Endothelial cell of umbilical vein (primary cell): ENCODE results near the gene CDH23. TPM values are rescaled to one million over a fixed set of nuclear protein-coding genes. Genes with fewer than 3 reads are reported as not detected.

Experiments
- BruUV-seq: library from RNA; stranded (reverse); fragments of 400-500 nt; replicated peaks from 2 replicates; lab custom pipeline; 2021; lab: Mats Ljungman, UMichigan
- CTCF ChIA-PET: fragments of 300-600, 350-600 bp; sonication (Branson Sonifier 250); formaldehyde crosslinking; loops from one replicate; lab custom pipeline; 2021; ENCODE audit warnings: antibody characterized with exemption, inconsistent platforms; lab: Charles Lee
- POLR2A ChIA-PET: fragments of 300-600, 350-600 bp; sonication (Branson Sonifier 250); formaldehyde crosslinking; loops from one replicate; lab custom pipeline; 2021; ENCODE audit warnings: antibody characterized with exemption, inconsistent platforms; lab: Charles Lee
- DNase-seq: peaks from one replicate; pipeline ENCODE4 v3.0.0-alpha.2; 2011; ENCODE audit warnings: low read depth, low spot score
- FAIRE-seq: peaks from 2 replicates; lab custom pipeline; 2011; peaks lifted over from hg19 to GRCh38; lab: Jason Lieb, UNC
- H2AFZ ChIP-seq: 2 replicates; pipeline ENCODE4 v1.6.0; 2012; ENCODE audit warnings: low read depth, low read length, control low read depth, inconsistent platforms
- H3K27ac ChIP-seq: 2 replicates; pipeline ENCODE4 v1.5.1; 2011; ENCODE audit warnings: low read depth, mild to moderate bottlenecking, control low read depth, low read length, moderate library complexity; ENCODE audit not compliant: insufficient read depth
- H3K27me3 ChIP-seq, 2 experiments: 2 replicates each; pipeline versions ENCODE4 v1.6.0 to v1.6.1; 2011; ENCODE audit warnings: low read length in 2 of 2, mixed read lengths in 1 of 2; ENCODE audit not compliant: control insufficient read depth in 2 of 2, insufficient read depth in 2 of 2
- H3K36me3 ChIP-seq, 2 experiments: 2 replicates in 1 of 2; 3 replicates in 1 of 2; pipeline ENCODE4 v1.5.1; 2011; ENCODE audit warnings: low read length in 2 of 2, mild to moderate bottlenecking in 1 of 2, moderate library complexity in 1 of 2; ENCODE audit not compliant: control insufficient read depth in 2 of 2, insufficient read depth in 2 of 2; ENCODE audit errors: extremely low read depth in 1 of 2
- H3K4me1 ChIP-seq: 3 replicates; pipeline ENCODE4 v1.5.1; 2011; ENCODE audit warnings: mild to moderate bottlenecking, low read length; ENCODE audit not compliant: control insufficient read depth, insufficient read depth; ENCODE audit errors: extremely low read depth
- H3K4me2 ChIP-seq: 2 replicates; pipeline ENCODE4 v1.6.1; 2011; ENCODE audit warnings: low read length, control low read depth, mixed read lengths; ENCODE audit not compliant: insufficient read depth
- H3K4me3 ChIP-seq, 3 experiments: fragments of 200-600 bp in 1 of 3; sonication (generic), shearing (Covaris generic) in 1 of 3; replicated peaks in 1 of 3; 2 replicates each; pipeline ENCODE4 v1.5.1; 2011 to 2016; ENCODE audit warnings: control low read depth in 3 of 3, low read length in 3 of 3, mild to moderate bottlenecking in 2 of 3, inconsistent platforms in 1 of 3, low read depth in 1 of 3, moderate library complexity in 1 of 3; ENCODE audit not compliant: insufficient read depth in 1 of 3
- H3K79me2 ChIP-seq: 2 replicates; pipeline ENCODE4 v1.6.0; 2012; ENCODE audit warnings: low read length, inconsistent platforms; ENCODE audit not compliant: control insufficient read depth, insufficient read depth
- H3K9ac ChIP-seq: replicated peaks from 2 replicates; pipeline ENCODE3; 2011; ENCODE audit warnings: low read length, control low read depth; ENCODE audit not compliant: insufficient read depth; ENCODE audit errors: extremely low read depth
- H3K9me1 ChIP-seq: replicated peaks from 3 replicates; pipeline ENCODE4 v1.6.0; 2011; ENCODE audit warnings: mild to moderate bottlenecking, low read length; ENCODE audit not compliant: control insufficient read depth, insufficient read depth; ENCODE audit errors: extremely low read depth
- H3K9me3 ChIP-seq: replicated peaks from 2 replicates; pipeline ENCODE4 v1.5.1; 2012; ENCODE audit warnings: low read length, inconsistent platforms; ENCODE audit not compliant: control insufficient read depth, insufficient read depth
- H4K20me1 ChIP-seq: replicated peaks from 2 replicates; pipeline ENCODE3; 2011; ENCODE audit warnings: mild to moderate bottlenecking, low read length; ENCODE audit not compliant: control insufficient read depth, insufficient read depth; ENCODE audit errors: extremely low read depth
- CTCF ChIP-seq, 2 donors: IDR thresholded peaks; 1 replicate in 1 of 2; 2 replicates in 1 of 2; pipeline ENCODE4 v1.5.1; 2011; ENCODE audit warnings: low read length in 2 of 2, mild to moderate bottlenecking in 2 of 2, moderate library complexity in 2 of 2, control low read depth in 1 of 2, inconsistent platforms in 1 of 2, low read depth in 1 of 2; ENCODE audit not compliant: insufficient read depth in 1 of 2; ENCODE audit errors: extremely low read depth in 1 of 2
- EZH2 ChIP-seq: IDR thresholded peaks from 2 replicates; pipeline ENCODE4 v1.6.1; 2012; ENCODE audit warnings: borderline replicate concordance, low read depth, mild to moderate bottlenecking, moderate library complexity, low read length, inconsistent platforms; ENCODE audit not compliant: severe bottlenecking
- FOS ChIP-seq: IDR thresholded peaks from 2 replicates; pipeline ENCODE4 v1.6.1; 2011; ENCODE audit warnings: mild to moderate bottlenecking, low read length, moderate library complexity, borderline replicate concordance; ENCODE audit not compliant: insufficient read depth
- GATA2 ChIP-seq: IDR thresholded peaks from 2 replicates; pipeline ENCODE4 v1.7.0; 2011; ENCODE audit warnings: low read depth, mild to moderate bottlenecking, moderate library complexity, mixed read lengths, low read length; ENCODE audit not compliant: insufficient read length, insufficient read depth
- JUN ChIP-seq: IDR thresholded peaks from 2 replicates; pipeline ENCODE4 v1.6.1; 2011; ENCODE audit warnings: borderline replicate concordance, low read depth; ENCODE audit not compliant: insufficient read length, insufficient read depth
- MAX ChIP-seq: IDR thresholded peaks from 2 replicates; pipeline ENCODE4 v1.6.1; 2011; ENCODE audit not compliant: insufficient read depth, insufficient read length
- MYC ChIP-seq: IDR thresholded peaks from one replicate; pipeline ENCODE4 v1.6.1; 2011; ENCODE audit warnings: mild to moderate bottlenecking, low read depth, low read length
- POLR2A ChIP-seq: IDR thresholded peaks from 2 replicates; pipeline ENCODE4 v1.6.1; 2012; ENCODE audit warnings: low read depth, mild to moderate bottlenecking, control low read depth, low read length
- POLR2AphosphoS5 ChIP-seq: IDR thresholded peaks from 2 replicates; pipeline ENCODE4 v1.6.1; 2012; ENCODE audit warnings: low read depth, mild to moderate bottlenecking, control low read depth, low read length, moderate library complexity; ENCODE audit not compliant: insufficient read depth
- dilution Hi-C: fragments of 300-500 bp; cut with MboI; formaldehyde crosslinking; loops from one replicate; pipeline ENCODE4 v1.15.0; 2019; ENCODE audit warnings: low sequenced_read_pairs; ENCODE audit not compliant: extremely low pct_ligation_motif_present
- intact Hi-C: fragments of 100-400 bp; cut with micrococcal nuclease; formaldehyde crosslinking; loops from one replicate; pipeline ENCODE4 v1.10.0; 2022
- polyA plus RNA-seq, 4 experiments: library from polyadenylated mRNA; depleted of rRNA in 3 of 4; stranded (reverse) in 3 of 4; unstranded in 1 of 4; fragments of >200 nt; gene quantifications; 2 replicates each; pipeline versions ENCODE4 v1.2.1 to v1.2.3, GENCODE V29; 2011 to 2012; ENCODE audit warnings: missing spikeins in 1 of 4
- total RNA-seq: library from RNA; stranded (reverse); gene quantifications from 2 replicates; pipeline ENCODE4 v1.2.3, GENCODE V29; 2021

Gene CDH23
- total and polyA plus RNA-seq, 2 donors (not counting 3 experiments of a cell fraction or from before 2014, with no cell fraction given): not detected

GRCh38 chr10:71707240-71707789 is 310.6 kb downstream of the CDH23 start:
- FAIRE-seq (no peak), DNase-seq (no peak)
- BruUV-seq: no TSS peak
- no peaks in the 10 kb centered on the region for H3K36me3 ChIP-seq
- H3K27ac ChIP-seq: no peak overlapping the region
- POLR2A ChIA-PET: no interaction called here
- no peaks in the 10 kb centered on the region for H3K4me1 ChIP-seq
- H2AFZ ChIP-seq: no peak overlapping the region
- H4K20me1 ChIP-seq: no peaks in the 10 kb centered on the region
- H3K9ac ChIP-seq: no peak overlapping the region
- no peaks in the 10 kb centered on the region for H3K79me2 ChIP-seq
- no peaks in the 10 kb centered on the region for H3K9me1 ChIP-seq
- H3K4me2 ChIP-seq: no peak overlapping the region
- H3K9me3 ChIP-seq: no peaks in the 10 kb centered on the region
- CTCF ChIA-PET: interaction anchor here (0.7 to 5.5 kb wide), 17 partner anchors 10 to 392 kb away, joined by 3 to 63 read pairs (median 12); partner anchors contain the start of genes CDH23 and SLC29A3
- no peak overlapping the region for H3K4me3 ChIP-seq
- H3K27me3 ChIP-seq: peaks cover 0 to 3% of the 10 kb centered on the region in 2 experiments
- TF ChIP-seq FOS: no peak
- TF ChIP-seq GATA2: no peak
- no peak for TF ChIP-seq POLR2AphosphoS5
- no peak for TF ChIP-seq CTCF (IDR thresholded peaks at IDR 0.05; ENCODE audit: extremely low read depth in 1 of 2, insufficient read depth in 1 of 2, low read depth in 1 of 2, low read length in 2 of 2)
- TF ChIP-seq MYC: no peak
- TF ChIP-seq JUN: no peak
- TF ChIP-seq MAX: no peak
- TF ChIP-seq POLR2A: no peak
- TF ChIP-seq EZH2: no peak
- dilution Hi-C loops: no loop called here
- intact Hi-C loops: no loop called here
